ENCODE results near the gene SPNS2.

DNA sequence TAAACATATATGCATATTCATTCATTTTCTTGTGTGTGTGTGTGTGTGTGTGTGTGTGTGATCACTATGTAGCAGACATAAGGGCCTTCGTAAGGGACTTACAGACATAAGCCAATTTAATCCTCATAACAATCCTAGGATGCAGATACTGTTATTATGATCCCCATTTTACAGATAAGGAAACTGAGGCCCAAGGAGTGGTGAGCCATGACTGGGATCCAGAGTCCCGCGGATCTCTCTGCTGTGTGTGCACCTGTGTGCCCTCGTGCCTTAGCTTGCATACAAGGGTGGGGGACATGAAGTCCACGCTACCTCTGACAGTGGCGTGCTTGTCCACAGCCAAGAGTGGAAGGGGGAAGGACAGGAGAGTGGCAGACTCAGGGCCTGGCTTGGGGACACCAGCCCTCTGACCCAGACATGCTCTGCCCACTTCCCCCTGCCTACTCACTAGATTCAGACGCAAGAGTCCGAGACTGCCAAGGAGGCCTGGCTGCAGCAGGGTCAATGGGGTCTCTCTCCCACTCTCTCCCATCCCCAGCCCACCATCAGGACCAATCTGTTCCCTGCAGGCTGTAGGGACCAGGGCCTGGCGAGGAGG, 75.9 kb downstream of the SPNS2 start:
- TF ChIP-seq POLR2A (IDR thresholded peaks at IDR 0.05) = no peak
- TF ChIP-seq, protein P1, sequence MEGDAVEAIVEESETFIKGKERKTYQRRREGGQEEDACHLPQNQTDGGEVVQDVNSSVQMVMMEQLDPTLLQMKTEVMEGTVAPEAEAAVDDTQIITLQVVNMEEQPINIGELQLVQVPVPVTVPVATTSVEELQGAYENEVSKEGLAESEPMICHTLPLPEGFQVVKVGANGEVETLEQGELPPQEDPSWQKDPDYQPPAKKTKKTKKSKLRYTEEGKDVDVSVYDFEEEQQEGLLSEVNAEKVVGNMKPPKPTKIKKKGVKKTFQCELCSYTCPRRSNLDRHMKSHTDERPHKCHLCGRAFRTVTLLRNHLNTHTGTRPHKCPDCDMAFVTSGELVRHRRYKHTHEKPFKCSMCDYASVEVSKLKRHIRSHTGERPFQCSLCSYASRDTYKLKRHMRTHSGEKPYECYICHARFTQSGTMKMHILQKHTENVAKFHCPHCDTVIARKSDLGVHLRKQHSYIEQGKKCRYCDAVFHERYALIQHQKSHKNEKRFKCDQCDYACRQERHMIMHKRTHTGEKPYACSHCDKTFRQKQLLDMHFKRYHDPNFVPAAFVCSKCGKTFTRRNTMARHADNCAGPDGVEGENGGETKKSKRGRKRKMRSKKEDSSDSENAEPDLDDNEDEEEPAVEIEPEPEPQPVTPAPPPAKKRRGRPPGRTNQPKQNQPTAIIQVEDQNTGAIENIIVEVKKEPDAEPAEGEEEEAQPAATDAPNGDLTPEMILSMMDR (IDR thresholded peaks at IDR 0.05) = no peak
